ENCODE results near the gene SLC6A17. TPM values are rescaled to one million over a fixed set of nuclear protein-coding genes. Genes with fewer than 3 reads are reported as not detected.

SLC6A17 gene
- polyA plus RNA-seq, 4 donors = 0.90 to 1.2 (median 0.98) TPM

- no peak for DNase-seq (ENCODE audit: low read depth in 4 of 4, low spot score in 3 of 4)
Measured at GRCh38 chr1:110215621-110216515, 65.6 kb downstream of the SLC6A17 start.

- DNase-seq (ENCODE audit: low read depth in 4 of 4, low spot score in 3 of 4) = no peak
Measured at GRCh38 chr1:110216844-110217444, 66.7 kb downstream of the SLC6A17 start.

GRCh38 chr1:110218137-110218536, 67.8 kb downstream of the SLC6A17 start:
- no peak for DNase-seq (ENCODE audit: low read depth in 4 of 4, low spot score in 3 of 4)

GRCh38 chr1:110218739-110219138, 68.4 kb downstream of the SLC6A17 start:
- DNase-seq (ENCODE audit: low read depth in 4 of 4, low spot score in 3 of 4) = no peak

- DNase-seq (ENCODE audit: low read depth in 4 of 4, low spot score in 3 of 4) = no peak
Measured at GRCh38 chr1:110220324-110220723, 70.0 kb downstream of the SLC6A17 start.

- no peak for DNase-seq (ENCODE audit: low read depth in 4 of 4, low spot score in 3 of 4)
Measured at GRCh38 chr1:110221119-110221518, 70.8 kb downstream of the SLC6A17 start.

GRCh38 chr1:110223127-110223526, 72.8 kb downstream of the SLC6A17 start:
- no peak for DNase-seq (ENCODE audit: low read depth in 4 of 4, low spot score in 3 of 4)

- no peak for DNase-seq (ENCODE audit: low read depth in 4 of 4, low spot score in 3 of 4)
Measured at GRCh38 chr1:110223581-110223980, 73.3 kb downstream of the SLC6A17 start.

- no peak for DNase-seq (ENCODE audit: low read depth in 4 of 4, low spot score in 3 of 4)
Measured at GRCh38 chr1:110224240-110224995, 74.1 kb downstream of the SLC6A17 start.

GRCh38 chr1:110225212-110225611, 74.9 kb downstream of the SLC6A17 start:
- no peak for DNase-seq (ENCODE audit: low read depth in 4 of 4, low spot score in 3 of 4)

GRCh38 chr1:110225756-110226404, 75.6 kb downstream of the SLC6A17 start:
- DNase-seq (ENCODE audit: low read depth in 4 of 4, low spot score in 3 of 4) = no peak

GRCh38 chr1:110227774-110228173, 77.5 kb downstream of the SLC6A17 start:
- DNase-seq (ENCODE audit: low read depth in 4 of 4, low spot score in 3 of 4) = no peak

- no peak for DNase-seq (ENCODE audit: low read depth in 4 of 4, low spot score in 3 of 4)
Measured at GRCh38 chr1:110228381-110228780, 78.1 kb downstream of the SLC6A17 start.

GRCh38 chr1:110228869-110229268, 78.6 kb downstream of the SLC6A17 start:
- no peak for DNase-seq (ENCODE audit: low read depth in 4 of 4, low spot score in 3 of 4)

- no peak for DNase-seq (ENCODE audit: low read depth in 4 of 4, low spot score in 3 of 4)
Measured at GRCh38 chr1:110229348-110230001, 79.2 kb downstream of the SLC6A17 start.

- no peak for DNase-seq (ENCODE audit: low read depth in 4 of 4, low spot score in 3 of 4)
Measured at GRCh38 chr1:110230381-110231199, 80.3 kb downstream of the SLC6A17 start.

GRCh38 chr1:110233861-110234260, 83.6 kb downstream of the SLC6A17 start:
- DNase-seq (ENCODE audit: low read depth in 4 of 4, low spot score in 3 of 4) = no peak

- no peak for DNase-seq (ENCODE audit: low read depth in 4 of 4, low spot score in 3 of 4)
Measured at GRCh38 chr1:110234691-110235090, 84.4 kb downstream of the SLC6A17 start.

- DNase-seq (ENCODE audit: low read depth in 4 of 4, low spot score in 3 of 4) = no peak
Measured at GRCh38 chr1:110235181-110235833, 85.0 kb downstream of the SLC6A17 start.
